HG03097 (cell line): ENCODE measurements around the gene GALNT9.
"Not testable (repeated sequence)": the region's sequence is repeated elsewhere in the genome, so short reads cannot be mapped to it uniquely, and the experiment has no call there.

Experiments
- ATAC-seq: cut with Tn5 transposase; IDR thresholded peaks from one replicate; pipeline ENCODE4 v1.9.1; 2021; ENCODE audit not compliant: unreplicated experiment, low FRiP score

Gene GALNT9

DNA sequence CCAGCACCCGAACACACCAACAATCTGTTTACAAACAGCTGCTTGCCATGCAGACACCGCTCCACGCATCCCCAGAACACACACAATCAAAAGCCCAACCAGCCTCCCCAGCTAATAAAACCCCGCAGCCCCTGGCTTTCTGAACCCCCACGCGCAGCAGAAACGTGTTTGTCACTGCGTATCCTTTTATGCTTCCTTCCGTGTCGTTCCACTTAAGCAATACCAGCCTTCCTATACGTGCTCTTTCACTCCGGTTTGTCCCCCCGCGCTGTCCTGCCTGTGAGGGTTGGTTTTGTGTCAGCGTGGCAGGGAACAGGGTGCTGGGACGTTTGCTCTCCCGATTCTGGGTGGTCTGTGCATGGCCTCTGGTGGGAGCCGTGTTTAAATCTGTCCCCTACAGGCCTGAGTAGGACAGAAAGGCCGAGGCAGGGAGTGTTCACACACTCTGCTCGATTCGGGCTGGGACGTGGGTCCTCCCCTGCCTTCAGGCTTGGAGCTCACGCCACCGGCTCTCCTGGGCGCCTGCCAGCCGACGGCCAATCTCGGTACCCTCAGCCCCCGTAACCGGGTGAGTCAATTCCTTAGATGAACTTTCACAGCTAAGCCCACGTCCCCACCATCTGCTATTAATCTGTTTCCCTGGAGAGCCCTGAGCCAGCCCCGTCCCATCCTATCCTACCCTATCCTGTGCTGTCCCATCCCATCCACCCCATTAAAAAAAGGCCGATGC lies 125.2 kb downstream of the GALNT9 start:
- no peak for ATAC-seq

DNA sequence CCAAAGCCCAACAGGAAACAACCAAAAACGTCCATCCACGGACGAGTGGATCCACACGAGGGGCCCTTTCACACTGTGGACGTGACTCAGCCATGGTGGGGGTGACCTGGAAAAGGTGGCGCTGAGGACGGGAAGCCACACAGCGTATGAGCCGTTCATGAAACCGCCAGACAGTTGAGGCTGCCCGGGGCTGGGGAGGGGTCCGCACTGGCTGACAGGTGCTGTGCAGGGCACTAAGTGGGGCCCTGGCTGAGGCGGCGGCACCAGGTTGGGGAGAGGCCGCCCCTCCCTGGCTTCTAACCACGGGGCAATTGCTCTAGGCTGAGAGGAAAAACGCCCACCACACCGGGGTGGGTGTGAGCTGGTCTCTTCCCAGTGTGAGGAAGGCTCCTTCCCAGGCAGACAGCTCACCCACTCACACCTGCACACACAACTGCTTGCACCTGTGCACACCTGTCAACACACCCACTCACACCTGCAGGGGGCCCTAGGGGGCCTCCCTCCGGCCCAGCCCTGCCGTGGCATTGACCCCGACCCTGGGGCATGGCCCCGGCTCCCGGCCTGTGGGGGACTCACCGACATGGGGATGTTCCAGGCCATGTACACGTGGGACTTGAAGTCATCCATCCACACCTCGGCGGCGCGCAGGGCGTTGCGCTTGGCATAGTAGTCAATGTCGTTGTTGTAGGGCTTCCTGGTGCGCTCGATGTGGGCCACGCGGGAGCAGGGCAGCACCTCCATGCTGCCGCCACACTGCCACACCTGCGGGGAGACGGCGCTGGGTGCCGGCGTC lies 126.3 kb downstream of the GALNT9 start:
- no peak for ATAC-seq

DNA sequence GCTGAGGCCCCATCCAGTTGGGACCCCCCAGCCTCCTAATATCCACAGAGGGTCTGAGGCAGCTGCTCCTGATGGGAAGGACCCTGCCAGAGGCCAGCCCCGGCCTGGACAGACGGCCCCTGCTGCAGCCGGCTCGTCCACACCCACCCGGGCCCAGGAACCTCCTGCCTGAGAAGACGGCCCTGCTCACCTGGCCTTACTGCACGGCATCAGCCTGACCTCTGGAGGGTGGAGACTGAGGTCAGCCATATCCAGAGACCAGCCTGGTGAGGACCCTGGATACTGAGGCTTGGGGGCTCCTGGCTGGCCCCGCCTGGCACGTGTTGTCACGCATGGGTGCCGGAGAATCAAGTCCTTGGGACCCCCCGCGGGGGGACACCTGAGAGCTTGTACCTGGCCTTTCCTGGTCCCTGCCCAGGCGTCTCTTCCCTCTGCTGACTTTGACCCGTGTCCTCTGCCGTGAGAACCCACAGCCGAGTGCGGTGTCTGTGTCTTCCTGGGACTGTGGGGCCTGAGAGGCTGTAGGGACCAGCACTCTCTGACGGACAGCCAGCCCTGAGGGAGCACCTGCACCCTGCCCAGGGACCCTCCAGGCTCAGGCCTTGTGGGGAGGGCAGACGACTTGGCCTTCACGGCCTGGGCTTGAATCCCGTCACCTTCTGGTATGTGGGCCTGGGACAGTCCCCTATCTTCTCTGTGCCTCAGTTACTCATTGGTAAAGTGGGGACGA lies 127.8 kb downstream of the GALNT9 start:
- no peak for ATAC-seq

- no peak for ATAC-seq
Observed at GRCh38 chr12:132200800-132201199, 128.6 kb downstream of the GALNT9 start.

DNA sequence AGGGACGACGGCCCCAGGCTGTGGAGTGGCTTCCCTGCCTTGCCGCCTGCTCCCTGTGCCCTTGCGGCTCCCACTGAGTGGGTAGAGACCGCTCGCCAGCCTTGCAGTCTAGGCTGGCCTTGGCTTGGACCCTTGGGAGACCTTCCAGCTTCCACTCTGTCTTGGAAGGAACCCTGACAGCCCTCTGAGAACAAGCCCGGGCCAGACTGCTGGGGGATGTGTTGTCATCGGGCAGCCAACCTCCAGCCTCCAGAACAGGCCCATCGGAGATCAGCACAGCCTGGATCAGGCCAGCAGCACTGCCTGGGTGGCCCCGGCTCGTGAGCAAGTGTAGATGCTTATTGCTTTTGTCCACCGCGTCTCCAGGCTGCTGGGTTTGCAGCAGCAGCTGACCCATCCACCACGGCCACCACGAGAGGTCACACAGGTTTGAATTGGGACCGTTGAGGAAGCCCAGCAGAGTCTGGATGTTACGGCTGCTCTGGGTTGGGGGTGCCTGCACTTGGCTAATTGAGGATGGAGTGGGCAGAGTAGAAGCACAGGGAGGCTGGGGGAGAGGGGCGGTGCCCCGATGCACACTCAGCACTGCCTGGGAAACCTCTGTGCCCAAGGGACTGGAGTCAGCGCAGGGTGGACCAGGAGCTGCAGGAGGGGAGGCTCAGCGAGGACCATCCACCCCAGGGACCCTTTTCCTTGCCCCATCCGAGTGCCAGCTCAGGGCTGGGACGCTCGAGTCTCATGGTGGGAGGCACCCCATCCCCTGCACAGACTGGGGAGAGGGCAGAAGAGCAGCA lies 129.7 kb downstream of the GALNT9 start:
- ATAC-seq, result no peak

- ATAC-seq, result no peak
Observed at GRCh38 chr12:132199101-132199500, 130.3 kb downstream of the GALNT9 start.

GRCh38 chr12:132197581-132198354 lies 131.6 kb downstream of the GALNT9 start:
- no peak for ATAC-seq

DNA sequence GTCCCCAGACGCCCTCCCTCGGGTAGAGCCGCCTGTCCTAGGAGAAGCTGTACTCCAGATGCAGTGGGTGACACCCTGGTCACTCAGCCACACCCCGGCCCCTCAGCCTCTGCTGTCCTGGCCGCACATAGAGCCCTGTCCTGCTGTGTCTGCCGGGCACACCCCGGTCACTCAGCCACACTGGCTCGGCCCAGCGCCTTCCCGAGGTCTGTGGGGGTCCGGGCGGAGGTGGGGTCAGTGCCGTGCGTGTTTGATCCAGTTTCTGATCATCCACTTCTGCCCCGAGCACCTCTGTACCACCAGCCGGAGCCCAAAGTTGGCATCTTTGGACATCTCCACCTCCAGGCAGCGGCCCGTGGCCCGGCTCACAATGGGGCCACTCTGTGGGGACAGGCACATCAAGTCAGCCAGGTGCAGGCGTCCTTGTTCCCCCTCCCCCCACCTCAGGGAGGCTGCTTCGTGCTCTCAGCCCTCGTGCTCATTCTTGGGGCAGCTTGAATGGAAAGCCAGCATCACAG lies 132.5 kb downstream of the GALNT9 start:
- no peak for ATAC-seq

- no peak for ATAC-seq
Observed at GRCh38 chr12:132196038-132196872, 133.1 kb downstream of the GALNT9 start.

GRCh38 chr12:132195242-132195641 lies 134.1 kb downstream of the GALNT9 start:
- ATAC-seq, result not testable (repeated sequence)

DNA sequence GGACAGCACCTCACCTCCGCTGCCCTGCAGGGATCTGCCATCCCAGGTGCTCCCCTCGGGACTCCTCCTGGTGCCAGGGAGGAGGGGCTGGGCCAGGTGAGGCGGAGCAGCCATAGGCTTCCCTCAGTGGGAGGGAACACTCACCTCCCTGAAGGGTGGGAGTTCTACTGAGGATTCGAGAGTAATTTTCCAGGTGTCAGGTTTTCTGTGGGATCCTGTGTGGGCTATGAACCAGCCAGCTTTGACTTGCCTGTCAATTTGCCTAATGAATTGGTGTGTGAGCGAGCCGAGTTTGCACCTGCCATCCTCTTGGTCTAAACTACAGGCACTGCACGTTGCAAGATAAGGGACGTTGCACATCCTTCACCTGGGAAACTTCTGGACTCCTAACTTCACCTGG lies 134.8 kb downstream of the GALNT9 start:
- ATAC-seq, result no peak

- no peak for ATAC-seq
Observed at GRCh38 chr12:132194056-132194455, 135.3 kb downstream of the GALNT9 start.

- no peak for ATAC-seq
Observed at GRCh38 chr12:132191715-132192553, 137.5 kb downstream of the GALNT9 start.

DNA sequence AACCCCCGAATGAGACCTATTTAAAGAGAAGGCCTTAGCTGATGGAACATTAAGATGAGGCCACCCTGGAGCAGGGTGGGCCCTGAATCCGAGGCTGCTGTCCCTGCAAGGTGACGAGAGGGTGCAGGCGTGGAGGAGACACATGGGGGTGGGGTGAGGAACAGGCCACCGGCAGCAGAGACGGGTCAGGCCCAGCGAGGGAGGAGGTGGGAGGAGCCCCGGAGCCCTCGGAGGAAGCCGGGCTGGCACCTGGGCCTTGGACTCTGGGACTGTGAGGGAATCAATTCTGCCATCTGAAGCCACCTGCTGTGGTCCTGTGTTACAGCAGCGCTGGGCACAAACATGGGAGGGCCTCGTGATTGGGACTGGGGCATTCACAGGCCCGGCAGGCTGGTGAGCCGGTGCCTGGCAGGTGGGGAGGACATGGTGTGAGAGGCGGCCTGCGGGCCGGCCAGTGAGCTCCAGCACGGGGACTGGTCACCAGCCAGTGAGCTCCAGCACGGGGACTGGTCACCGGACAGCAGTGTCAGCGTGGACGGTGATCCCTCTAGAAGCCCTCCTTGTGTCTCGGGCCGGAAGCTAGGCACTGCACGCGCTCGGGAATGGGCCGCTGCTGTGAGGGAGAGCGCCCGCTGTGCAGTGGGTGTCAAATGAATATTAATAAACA lies 138.4 kb downstream of the GALNT9 start:
- ATAC-seq, result no peak

DNA sequence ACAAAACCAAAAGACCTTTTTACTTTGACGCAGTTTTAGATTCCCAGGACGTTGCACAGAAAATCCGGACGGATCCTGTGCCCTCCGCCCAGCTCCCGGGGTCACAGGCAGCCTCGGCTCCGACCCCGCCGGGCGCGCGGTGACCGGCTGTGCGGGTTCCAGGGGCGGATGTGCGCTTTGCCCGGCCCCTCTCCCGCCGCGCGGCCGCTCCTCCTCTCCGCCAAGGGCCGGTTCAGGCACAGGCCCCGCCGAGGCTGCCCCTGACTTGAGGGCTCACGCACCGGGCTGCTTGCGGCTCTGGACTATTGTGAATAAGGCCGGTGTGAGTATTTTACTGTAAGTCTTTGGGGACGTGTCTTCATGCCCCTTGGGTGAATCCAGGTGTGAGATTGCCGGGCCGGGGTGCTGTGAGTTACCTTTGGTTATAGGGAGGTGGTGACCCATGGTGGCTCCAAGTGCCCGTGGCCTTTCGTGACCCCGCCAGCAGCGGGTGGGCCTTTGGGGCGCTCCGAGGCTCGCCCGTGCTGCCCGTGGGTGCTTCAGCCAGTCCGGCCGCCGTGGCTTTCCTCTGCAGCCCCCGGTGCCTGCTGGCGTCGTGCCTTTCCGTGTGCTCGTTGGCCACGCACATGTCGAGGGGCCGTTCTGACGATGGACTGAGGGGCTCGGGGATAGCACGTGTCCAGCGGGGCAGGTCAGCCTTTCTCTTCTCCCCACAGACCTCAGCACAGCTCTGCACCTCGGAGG lies 139.2 kb downstream of the GALNT9 start:
- ATAC-seq, result peak; percentile 27

DNA sequence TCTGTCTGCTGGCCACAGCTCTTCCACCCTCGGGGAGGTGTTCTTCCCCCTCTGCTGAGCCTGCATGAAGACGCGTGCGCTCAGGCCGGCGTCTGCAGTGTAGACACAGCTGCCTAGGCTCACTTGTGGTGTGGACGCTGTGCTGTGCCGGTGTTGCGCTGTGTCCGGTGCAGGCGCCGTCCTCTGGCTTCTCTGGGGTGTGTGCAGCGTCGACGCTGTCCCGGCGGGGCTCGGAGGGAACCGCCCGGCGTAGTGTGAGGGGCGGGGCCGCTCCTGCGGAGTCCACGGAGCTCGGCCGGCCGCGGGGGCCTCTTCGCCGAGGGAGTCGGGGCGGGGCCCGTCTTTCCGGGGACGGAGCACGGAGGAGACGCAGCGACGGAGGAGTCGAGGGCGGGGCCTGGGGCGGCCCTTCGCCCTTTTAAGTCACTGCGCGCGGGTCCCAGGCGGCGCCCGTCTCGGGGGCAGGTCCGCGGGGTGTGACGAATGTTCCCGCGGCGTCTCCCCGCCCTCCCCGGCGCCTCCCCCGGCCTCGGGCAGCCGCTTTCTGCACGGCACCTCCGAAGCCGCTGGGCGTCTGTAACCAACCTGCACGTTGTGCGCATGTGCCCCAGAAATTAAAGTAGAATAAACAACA lies 139.9 kb downstream of the GALNT9 start:
- ATAC-seq, result peak; percentile 93
